RWPE2 (cell line): ENCODE measurements around the gene PLSCR2.

Experiments
- ATAC-seq: fragments of 200-7000 bp; cut with Tn5 transposase; 3 replicates; pipeline ENCODE4 v1.9.1; 2021; ENCODE audit warnings: low read depth
- DNase-seq: peaks from one replicate; pipeline ENCODE4 v3.0.0-alpha.2; 2020; ENCODE audit warnings: low spot score
- H3K27ac ChIP-seq: fragments of 450-650 bp; 2 replicates; pipeline ENCODE4 v1.5.1; 2017; ENCODE audit warnings: mild to moderate bottlenecking; ENCODE audit not compliant: poor library complexity, severe bottlenecking
- H3K27me3 ChIP-seq: fragments of 250-450 bp; sonication (Bioruptor Pico); 2 replicates; pipeline ENCODE4 v1.5.1; 2021; ENCODE audit warnings: mild to moderate bottlenecking, moderate library complexity; ENCODE audit not compliant: insufficient read depth, poor library complexity, severe bottlenecking
- H3K36me3 ChIP-seq: fragments of 250-450 bp; sonication (Bioruptor Pico); 2 replicates; pipeline ENCODE4 v1.5.1; 2020; ENCODE audit warnings: low read depth, mild to moderate bottlenecking, moderate library complexity
- H3K4me1 ChIP-seq: fragments of 250-450 bp; sonication (Bioruptor Pico); 2 replicates; pipeline ENCODE4 v1.5.1; 2021; ENCODE audit warnings: mild to moderate bottlenecking, moderate library complexity; ENCODE audit not compliant: insufficient read depth, poor library complexity, severe bottlenecking
- H3K4me3 ChIP-seq: fragments of 250-450 bp; sonication (Bioruptor Pico); 2 replicates; pipeline ENCODE4 v1.5.1; 2021; ENCODE audit warnings: mild to moderate bottlenecking, moderate library complexity; ENCODE audit not compliant: severe bottlenecking
- H3K9me3 ChIP-seq: fragments of 250-450 bp; sonication (Bioruptor Pico); 2 replicates; pipeline ENCODE4 v1.5.1; 2021; ENCODE audit warnings: mild to moderate bottlenecking, moderate library complexity; ENCODE audit not compliant: severe bottlenecking
- CTCF ChIP-seq: fragments of 450-650 bp; IDR thresholded peaks from one replicate; pipeline ENCODE4 v1.5.1; 2017; ENCODE audit warnings: mild to moderate bottlenecking, moderate library complexity; ENCODE audit not compliant: poor library complexity, severe bottlenecking

Gene PLSCR2

GRCh38 chr3:146407956-146408355 is 61.4 kb downstream of the PLSCR2 start:
- no peak overlapping the region for H3K4me3 ChIP-seq
- no peak overlapping the region for H3K27ac ChIP-seq
- ATAC-seq = no peak
- no peaks in the 10 kb centered on the region for H3K27me3 ChIP-seq
- peaks cover 7% of the 10 kb centered on the region for H3K4me1 ChIP-seq
- DNase-seq = no peak
- no peak for TF ChIP-seq CTCF
- no peaks in the 10 kb centered on the region for H3K36me3 ChIP-seq
- peaks cover 2% of the 10 kb centered on the region for H3K9me3 ChIP-seq

- no peak for TF ChIP-seq CTCF
- H3K4me1 ChIP-seq = peaks cover 7% of the 10 kb centered on the region
- no peak overlapping the region for H3K27ac ChIP-seq
- no peak overlapping the region for H3K4me3 ChIP-seq
- ATAC-seq (no peak), DNase-seq (no peak)
- no peaks in the 10 kb centered on the region for H3K36me3 ChIP-seq
- no peaks in the 10 kb centered on the region for H3K27me3 ChIP-seq
- no peaks in the 10 kb centered on the region for H3K9me3 ChIP-seq
Observed at GRCh38 chr3:146404436-146404835, 64.9 kb downstream of the PLSCR2 start.

- H3K27me3 ChIP-seq = no peaks in the 10 kb centered on the region
- TF ChIP-seq CTCF = no peak
- H3K27ac ChIP-seq = no peak overlapping the region
- no peak overlapping the region for H3K4me3 ChIP-seq
- DNase-seq = no peak
- H3K4me1 ChIP-seq = peaks cover 7% of the 10 kb centered on the region
- H3K9me3 ChIP-seq = no peaks in the 10 kb centered on the region
- peak; percentile 58; the same call in 2 of the 3 replicates for ATAC-seq
- no peaks in the 10 kb centered on the region for H3K36me3 ChIP-seq
Observed at GRCh38 chr3:146403792-146404191, 65.6 kb downstream of the PLSCR2 start.

GRCh38 chr3:146396792-146397191 is 72.6 kb downstream of the PLSCR2 start:
- DNase-seq (no peak), ATAC-seq (no peak)
- Histone ChIP-seq H3K4me1 (no peaks in the 10 kb centered on the region), H3K27ac (no peak overlapping the region), H3K36me3 (no peaks in the 10 kb centered on the region), H3K9me3 (no peaks in the 10 kb centered on the region), H3K27me3 (no peaks in the 10 kb centered on the region), H3K4me3 (no peak overlapping the region)
- TF ChIP-seq CTCF = no peak

- ATAC-seq (no peak), DNase-seq (no peak)
- Histone ChIP-seq H3K36me3 (no peaks in the 10 kb centered on the region), H3K9me3 (no peaks in the 10 kb centered on the region), H3K27ac (no peak overlapping the region), H3K4me1 (no peaks in the 10 kb centered on the region), H3K4me3 (no peak overlapping the region), H3K27me3 (no peaks in the 10 kb centered on the region)
- no peak for TF ChIP-seq CTCF
Observed at GRCh38 chr3:146395164-146395563, 74.2 kb downstream of the PLSCR2 start.
